GM21360 (cell line): ENCODE results near the gene FHL1.
"Not testable (repeated sequence)": the region's sequence is repeated elsewhere in the genome, so short reads cannot be mapped to it uniquely, and the experiment has no call there.

Experiments
- ATAC-seq: cut with Tn5 transposase; IDR thresholded peaks from one replicate; pipeline ENCODE4 v1.9.1; 2021; ENCODE audit warnings: mild to moderate bottlenecking, moderate library complexity; ENCODE audit not compliant: unreplicated experiment

FHL1 gene

GRCh38 chrX:136206916-136207315 lies 59.6 kb downstream of the FHL1 start:
- ATAC-seq, result no peak

- ATAC-seq, result no peak
These were observed 60.2 kb downstream of the FHL1 start for GRCh38 chrX:136207546-136207945.

GRCh38 chrX:136209016-136209738 lies 61.8 kb downstream of the FHL1 start:
- no peak for ATAC-seq

GRCh38 chrX:136209751-136210150 lies 62.4 kb downstream of the FHL1 start:
- ATAC-seq, result no peak

- ATAC-seq, result no peak
These were observed 62.9 kb downstream of the FHL1 start for GRCh38 chrX:136210243-136210642.

GRCh38 chrX:136210806-136211205 lies 63.5 kb downstream of the FHL1 start:
- no peak for ATAC-seq

- no peak for ATAC-seq
These were observed 64.6 kb downstream of the FHL1 start for GRCh38 chrX:136211766-136212556.

GRCh38 chrX:136212557-136213111 lies 65.3 kb downstream of the FHL1 start:
- no peak for ATAC-seq

- no peak for ATAC-seq
These were observed 67.2 kb downstream of the FHL1 start for GRCh38 chrX:136214551-136214950.

- ATAC-seq, result no peak
These were observed 68.2 kb downstream of the FHL1 start for GRCh38 chrX:136215559-136215958.

GRCh38 chrX:136219893-136220292 lies 72.6 kb downstream of the FHL1 start:
- no peak for ATAC-seq

- ATAC-seq, result no peak
These were observed 73.2 kb downstream of the FHL1 start for GRCh38 chrX:136220540-136220939.

GRCh38 chrX:136220951-136221350 lies 73.6 kb downstream of the FHL1 start:
- no peak for ATAC-seq

- ATAC-seq, result no peak
These were observed 74.6 kb downstream of the FHL1 start for GRCh38 chrX:136221851-136222513.

- no peak for ATAC-seq
These were observed 79.7 kb downstream of the FHL1 start for GRCh38 chrX:136227074-136227473.

GRCh38 chrX:136227948-136228838 lies 80.9 kb downstream of the FHL1 start:
- no peak for ATAC-seq

GRCh38 chrX:136228839-136229207 lies 81.5 kb downstream of the FHL1 start:
- ATAC-seq, result no peak

GRCh38 chrX:136237074-136237473 lies 89.7 kb downstream of the FHL1 start:
- ATAC-seq, result no peak

- not testable (repeated sequence) for ATAC-seq
These were observed 90.5 kb downstream of the FHL1 start for GRCh38 chrX:136237849-136238248.

- ATAC-seq, result no peak
These were observed 98.9 kb downstream of the FHL1 start for GRCh38 chrX:136246201-136246600.
